22Rv1 (cell line): ENCODE data around the gene HOXD11.

Experiments
- ZFX ChIP-seq: fragments of 450-650 bp; IDR thresholded peaks from 2 replicates; pipeline ENCODE4 v1.6.1; 2017; ENCODE audit warnings: antibody characterized with exemption, borderline replicate concordance
- TF ChIP-seq, protein P1 (sequence below): fragments of 450-650 bp; IDR thresholded peaks from 2 replicates; pipeline ENCODE4 v1.5.1; 2017; ENCODE audit warnings: mild to moderate bottlenecking

DNA sequence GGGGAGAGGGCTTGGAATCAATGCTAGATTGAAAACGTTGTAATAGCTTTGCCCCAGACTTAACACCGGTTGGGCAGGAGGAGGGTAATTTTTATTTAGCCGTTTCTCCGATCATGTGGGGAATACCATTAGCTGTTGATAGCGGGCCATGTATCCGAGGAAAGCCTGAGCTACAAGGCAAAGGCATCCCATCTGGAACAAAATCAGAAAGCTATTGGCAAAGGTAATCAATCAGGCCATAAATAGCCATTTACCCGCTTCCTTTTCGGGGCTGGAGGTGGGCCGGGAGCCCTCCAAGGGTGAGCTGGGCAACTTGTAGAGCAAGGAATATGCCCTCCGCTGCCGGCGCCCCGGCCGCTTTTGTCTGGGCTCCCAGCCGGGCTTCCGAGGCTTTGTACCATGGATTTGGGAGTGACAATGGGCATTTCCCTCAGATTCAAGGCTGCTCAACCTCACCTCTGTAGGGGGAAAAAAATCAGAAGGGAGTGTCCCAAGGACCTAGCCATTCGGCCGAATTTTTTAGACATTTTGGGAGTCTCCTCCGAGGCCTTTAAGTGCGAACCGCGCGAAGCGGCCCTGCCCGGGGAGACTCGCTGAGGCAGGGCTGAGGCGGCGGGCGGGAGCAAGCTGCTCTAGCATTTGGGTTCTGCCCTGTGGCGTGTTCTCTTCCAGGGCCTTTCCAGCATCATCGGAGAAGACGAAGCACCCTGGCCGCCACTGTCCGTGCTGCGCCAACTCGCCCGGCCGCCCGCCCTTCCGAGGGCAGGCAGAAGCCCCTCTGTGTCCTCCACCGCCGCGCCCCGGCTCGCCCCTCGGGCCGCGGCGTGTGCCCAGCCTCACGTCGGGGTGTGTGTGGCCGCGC is 14.3 kb downstream of the HOXD11 start:
- TF ChIP-seq, protein P1, sequence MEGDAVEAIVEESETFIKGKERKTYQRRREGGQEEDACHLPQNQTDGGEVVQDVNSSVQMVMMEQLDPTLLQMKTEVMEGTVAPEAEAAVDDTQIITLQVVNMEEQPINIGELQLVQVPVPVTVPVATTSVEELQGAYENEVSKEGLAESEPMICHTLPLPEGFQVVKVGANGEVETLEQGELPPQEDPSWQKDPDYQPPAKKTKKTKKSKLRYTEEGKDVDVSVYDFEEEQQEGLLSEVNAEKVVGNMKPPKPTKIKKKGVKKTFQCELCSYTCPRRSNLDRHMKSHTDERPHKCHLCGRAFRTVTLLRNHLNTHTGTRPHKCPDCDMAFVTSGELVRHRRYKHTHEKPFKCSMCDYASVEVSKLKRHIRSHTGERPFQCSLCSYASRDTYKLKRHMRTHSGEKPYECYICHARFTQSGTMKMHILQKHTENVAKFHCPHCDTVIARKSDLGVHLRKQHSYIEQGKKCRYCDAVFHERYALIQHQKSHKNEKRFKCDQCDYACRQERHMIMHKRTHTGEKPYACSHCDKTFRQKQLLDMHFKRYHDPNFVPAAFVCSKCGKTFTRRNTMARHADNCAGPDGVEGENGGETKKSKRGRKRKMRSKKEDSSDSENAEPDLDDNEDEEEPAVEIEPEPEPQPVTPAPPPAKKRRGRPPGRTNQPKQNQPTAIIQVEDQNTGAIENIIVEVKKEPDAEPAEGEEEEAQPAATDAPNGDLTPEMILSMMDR: no peak
- no peak for TF ChIP-seq ZFX
